Left renal cortex interstitium (tissue), 4 donors: ENCODE measurements around the gene SCN8A. TPM values are rescaled to one million over a fixed set of nuclear protein-coding genes. Genes with fewer than 3 reads are reported as not detected.

Experiments
- DNase-seq, 4 donors: peaks; one replicate each; pipeline ENCODE4 v3.0.0-alpha.2; 2013; ENCODE audit warnings: low read depth in 4 of 4, low spot score in 2 of 4, missing footprints in 1 of 4
- polyA plus RNA-seq, 4 donors: library from polyadenylated mRNA; unstranded; fragments of 120-200 nt; gene quantifications; one replicate each; pipeline ENCODE4 v1.2.1, GENCODE V29; 2013; ENCODE audit not compliant: insufficient read length in 4 of 4

The SCN8A gene
- polyA plus RNA-seq, 4 donors: 1.5 to 3.1 (median 2.1) TPM

- DNase-seq: no peak
Observed at GRCh38 chr12:51663390-51663789, 72.4 kb downstream of the SCN8A start.

GRCh38 chr12:51666696-51667095, 75.7 kb downstream of the SCN8A start:
- no peak for DNase-seq

GRCh38 chr12:51667269-51667668, 76.2 kb downstream of the SCN8A start:
- no peak for DNase-seq

DNA sequence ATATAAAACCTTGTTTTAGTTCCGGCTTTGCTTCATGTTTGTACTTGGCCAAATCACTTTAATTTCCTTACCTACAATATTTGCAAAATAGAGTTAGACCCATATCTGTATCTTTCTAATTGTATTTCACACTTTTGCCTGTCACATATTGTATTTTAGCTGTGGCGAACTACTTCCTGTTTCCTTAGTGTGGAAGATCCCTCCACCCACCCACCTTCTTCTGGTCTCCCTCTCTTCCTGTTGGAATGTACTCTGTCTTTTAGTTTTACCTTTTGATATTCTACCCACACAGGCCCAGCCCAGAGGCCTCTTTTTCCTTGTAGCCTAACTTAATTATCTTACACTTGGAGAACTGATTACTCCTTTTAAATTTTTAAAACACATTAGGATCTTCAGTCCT, 78.2 kb downstream of the SCN8A start:
- DNase-seq: no peak

GRCh38 chr12:51669996-51670395, 79.0 kb downstream of the SCN8A start:
- DNase-seq: no peak

DNA sequence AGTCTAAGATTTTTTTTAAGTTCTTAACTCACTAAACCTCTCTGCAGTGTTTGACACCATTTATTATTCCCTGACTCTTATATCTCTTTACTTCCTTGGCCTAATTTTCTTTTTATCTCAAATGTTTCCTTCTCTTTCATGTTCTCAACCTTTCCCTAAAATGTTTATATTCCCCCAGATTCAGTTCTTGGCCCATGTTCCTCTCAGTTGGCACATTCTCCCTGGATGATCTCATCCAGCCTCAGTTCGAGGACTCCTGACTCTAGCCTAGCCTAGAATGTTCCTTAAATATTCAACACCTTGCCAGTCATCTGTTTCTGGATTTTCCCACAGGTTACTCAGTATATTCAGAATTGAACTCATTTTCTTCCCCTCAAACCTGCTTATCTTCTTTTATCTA, 81.3 kb downstream of the SCN8A start:
- no peak for DNase-seq

DNA sequence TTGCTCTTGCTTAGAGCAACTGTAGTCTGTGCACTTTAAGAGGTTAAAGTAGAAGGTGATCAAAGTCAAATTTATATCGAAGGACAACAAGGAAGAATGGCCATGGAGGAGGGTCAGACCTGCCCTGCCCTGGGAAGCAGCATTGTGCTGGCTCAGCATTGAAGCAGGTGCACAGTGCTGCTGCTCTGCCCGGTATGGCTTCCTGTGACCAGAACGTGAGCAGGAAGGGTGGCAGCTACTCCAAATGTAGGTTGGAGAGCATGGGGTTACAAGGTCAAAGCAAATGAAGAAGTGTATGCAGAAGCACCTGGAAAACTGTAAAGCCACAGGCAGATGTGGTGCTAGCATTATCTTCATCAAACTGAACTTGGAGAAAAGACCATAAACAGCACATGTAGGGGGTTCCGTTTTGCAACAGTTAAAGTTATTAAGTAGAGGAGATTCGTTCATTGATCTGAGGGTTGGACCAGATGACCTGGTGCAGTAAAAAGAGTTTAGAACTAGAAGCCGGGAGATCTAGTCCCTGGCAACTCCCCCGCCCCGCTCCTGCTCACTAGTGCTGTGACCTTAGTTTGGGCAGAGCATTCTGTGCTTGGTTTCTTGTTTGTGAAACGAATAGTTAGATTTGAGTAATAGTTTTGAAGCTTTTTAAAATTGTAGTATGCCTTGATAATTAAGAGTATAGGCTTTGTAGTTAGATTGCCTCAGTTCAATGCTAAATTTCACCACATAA, 84.2 kb downstream of the SCN8A start:
- DNase-seq: no peak

- no peak for DNase-seq
Observed at GRCh38 chr12:51676875-51677274, 85.8 kb downstream of the SCN8A start.

- no peak for DNase-seq
Observed at GRCh38 chr12:51677284-51677968, 86.4 kb downstream of the SCN8A start.

- peak in 3 of 4 donors; percentile 3 to 25 (median 16) for DNase-seq
Observed at GRCh38 chr12:51678086-51678724, 87.2 kb downstream of the SCN8A start.

DNA sequence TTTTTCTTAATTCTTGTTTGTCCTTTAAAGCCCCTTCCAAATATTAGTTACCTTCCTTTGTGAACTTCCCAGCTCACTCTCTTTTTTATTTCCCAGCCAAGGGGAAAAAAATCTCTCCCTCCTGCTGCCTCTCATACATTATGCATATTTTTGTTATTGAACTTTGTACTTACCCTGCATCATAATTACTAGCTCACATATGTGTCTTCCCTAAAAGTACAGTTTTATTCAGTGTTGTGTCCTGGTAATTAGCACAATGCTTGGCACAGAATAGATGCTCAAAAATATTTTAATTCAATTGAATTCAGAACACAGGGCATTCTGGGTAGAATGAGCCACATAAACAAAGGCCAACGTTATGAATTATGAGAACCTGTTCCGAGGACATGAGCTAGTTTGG, 91.9 kb downstream of the SCN8A start:
- no peak for DNase-seq

GRCh38 chr12:51683763-51684357, 92.8 kb downstream of the SCN8A start:
- DNase-seq: no peak

- DNase-seq: no peak
Observed at GRCh38 chr12:51686727-51687126, 95.7 kb downstream of the SCN8A start.

- no peak for DNase-seq
Observed at GRCh38 chr12:51687177-51687576, 96.1 kb downstream of the SCN8A start.

DNA sequence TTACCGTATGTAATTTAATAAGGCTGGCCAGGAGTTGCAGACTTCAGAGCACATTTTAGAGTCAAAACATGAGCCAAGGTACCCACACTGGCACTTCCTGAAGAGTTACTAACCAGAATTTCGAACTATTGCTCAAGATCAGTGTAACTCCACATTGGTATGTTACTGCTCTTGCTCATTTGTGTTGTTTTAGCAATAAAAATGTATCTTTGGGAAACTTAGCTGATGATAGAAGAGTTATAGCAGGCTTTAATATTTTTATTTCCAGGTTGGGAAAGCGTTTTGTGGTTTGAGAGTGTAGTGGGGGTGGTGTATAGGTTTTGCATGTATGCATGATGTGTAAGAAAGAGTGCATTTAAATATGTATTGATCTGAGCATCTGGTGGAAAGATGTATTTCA, 96.6 kb downstream of the SCN8A start:
- DNase-seq: no peak

GRCh38 chr12:51689983-51690382, 99.0 kb downstream of the SCN8A start:
- DNase-seq: no peak

GRCh38 chr12:51692016-51692415, 101.0 kb downstream of the SCN8A start:
- no peak for DNase-seq

- no peak for DNase-seq
Observed at GRCh38 chr12:51693569-51693968, 102.5 kb downstream of the SCN8A start.

GRCh38 chr12:51694146-51694545, 103.1 kb downstream of the SCN8A start:
- DNase-seq: no peak

- no peak for DNase-seq
Observed at GRCh38 chr12:51695241-51696010, 104.4 kb downstream of the SCN8A start.

DNA sequence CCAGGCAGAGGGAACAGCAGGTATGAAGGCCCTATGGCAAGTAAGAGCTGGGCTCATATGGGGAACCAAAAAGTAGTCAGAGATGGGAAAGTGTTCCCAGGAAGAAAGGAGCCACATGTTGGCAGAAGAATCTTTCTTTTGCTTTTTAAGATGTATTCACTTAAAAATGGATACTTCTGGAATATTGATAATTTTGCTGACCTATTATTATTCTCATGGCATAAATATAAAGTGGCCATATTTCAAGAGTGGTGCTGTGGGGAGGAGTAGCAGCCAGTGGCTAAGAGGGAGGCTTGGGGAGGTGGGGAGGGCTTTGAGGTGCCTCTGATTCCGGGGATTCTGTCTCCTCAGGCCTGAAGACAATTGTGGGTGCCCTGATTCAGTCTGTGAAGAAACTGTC, 108.2 kb downstream of the SCN8A start:
- DNase-seq: no peak
